Activated naive CD8-positive, alpha-beta T cell treated with anti-CD3 and anti-CD28 coated beads, Interleukin-2, amount 50 U/mL, for 24 hours (primary cell): Measurements from ENCODE around the gene SLC25A24.
"Not testable (repeated sequence)": the region's sequence is repeated elsewhere in the genome, so short reads cannot be mapped to it uniquely, and the experiment has no call there.

Experiments
- ATAC-seq: fragments of 150-1000 bp; cut with Tn5 transposase; one replicate; pipeline ENCODE4 v1.10.0; 2021
- DNase-seq: peaks from one replicate; pipeline ENCODE4 v3.0.0; 2021
- H3K27ac Mint-ChIP-seq: one replicate; pipeline ENCODE4 v1.8.0; 2021; ENCODE audit warnings: mild to moderate bottlenecking, mixed read lengths
- H3K27me3 Mint-ChIP-seq: one replicate; pipeline ENCODE4 v1.8.0; 2021; ENCODE audit warnings: mixed read lengths
- H3K36me3 Mint-ChIP-seq: one replicate; pipeline ENCODE4 v1.8.0; 2021; ENCODE audit warnings: low read depth, mixed read lengths
- H3K4me1 Mint-ChIP-seq: one replicate; pipeline ENCODE4 v1.8.0; 2021; ENCODE audit warnings: mixed read lengths
- H3K4me3 Mint-ChIP-seq: one replicate; pipeline ENCODE4 v1.8.0; 2021; ENCODE audit warnings: mild to moderate bottlenecking, moderate library complexity, mixed read lengths
- H3K9me3 Mint-ChIP-seq: one replicate; pipeline ENCODE4 v1.8.0; 2021; ENCODE audit warnings: mixed read lengths

The SLC25A24 gene

DNA sequence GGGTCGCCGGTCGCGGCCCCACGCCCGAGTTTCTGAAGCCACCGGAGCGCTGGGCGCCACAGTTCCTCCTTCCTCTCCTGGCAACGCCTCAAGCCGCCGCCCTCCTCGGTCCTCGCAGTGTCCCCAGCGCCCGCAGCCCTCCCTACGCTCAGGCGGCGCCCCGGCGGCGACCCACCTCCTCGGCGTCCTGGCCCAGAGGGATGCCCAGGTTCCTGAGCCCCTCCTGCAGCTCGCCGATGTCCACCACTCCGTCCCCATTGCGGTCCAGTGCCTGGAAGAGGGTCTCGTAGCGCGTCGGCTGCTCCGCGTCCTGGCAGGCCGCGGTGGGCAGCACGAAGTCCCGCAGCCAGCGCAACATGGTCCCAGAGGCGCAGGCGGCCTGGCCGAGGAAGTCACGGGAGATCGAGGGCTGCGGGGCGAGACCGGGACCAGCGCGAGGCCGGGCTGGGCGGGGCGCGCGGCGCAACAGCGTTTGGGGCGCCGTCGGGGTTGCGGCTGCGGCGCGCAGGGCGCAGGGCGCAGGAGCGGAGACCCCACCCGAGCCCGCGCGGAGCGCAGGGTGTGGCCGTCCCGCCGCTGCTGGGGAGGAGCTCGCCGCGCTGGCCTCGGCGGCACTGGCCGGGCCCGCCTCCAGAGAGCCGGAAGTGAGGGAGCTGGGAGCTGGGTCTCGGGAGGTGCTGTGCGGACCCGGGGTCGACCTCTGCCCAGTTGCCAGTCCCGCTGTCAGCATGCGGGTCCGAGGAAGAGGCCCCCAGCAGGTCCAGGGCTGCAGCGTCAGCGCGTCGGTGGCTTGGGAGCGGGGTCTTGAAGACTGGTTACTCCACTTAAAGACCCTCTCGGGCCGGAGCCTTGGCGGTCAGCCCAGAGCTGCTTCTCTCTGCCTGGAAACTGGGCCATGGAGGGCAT lies at the start of gene SLC25A24:
Gene SLC25A24 (minus strand): TSS at position 563 of the 906 bp plus-strand sequence. CDS start 205 bp downstream, at position 358.
- ATAC-seq (peak; percentile 99), DNase-seq (peak; percentile 78)
- H3K36me3 Mint-ChIP-seq, result peaks cover 3% of the 10 kb centered on the region
- peak within 1 kb of the TSS; percentile 85 for H3K4me3 Mint-ChIP-seq
- H3K27me3 Mint-ChIP-seq, result no peaks in the 10 kb centered on the region
- H3K4me1 Mint-ChIP-seq, result peaks cover 21% of the 10 kb centered on the region
- H3K9me3 Mint-ChIP-seq, result no peaks in the 10 kb centered on the region
- H3K27ac Mint-ChIP-seq, result peak within 1 kb of the TSS; percentile 80

DNA sequence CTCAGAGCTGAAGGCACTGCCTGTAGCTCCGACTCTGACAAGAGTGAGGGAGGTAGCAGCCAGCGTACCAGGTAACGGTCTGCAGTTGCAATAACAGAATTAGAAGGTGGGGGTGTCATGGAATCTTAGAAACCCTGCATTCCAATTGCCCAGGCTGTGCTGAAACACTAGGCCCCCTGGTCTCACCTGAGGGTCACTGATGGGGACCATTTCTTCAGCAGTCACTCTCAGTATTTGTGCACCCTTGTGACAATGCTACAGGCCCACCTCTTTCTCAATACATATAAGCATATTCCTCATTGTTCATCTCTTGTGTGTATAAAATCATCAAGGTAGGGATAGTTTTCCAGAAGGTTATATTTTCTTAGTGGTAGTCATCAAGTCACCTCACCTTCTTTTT lies 43.8 kb upstream of the SLC25A24 start, which contains the start of gene NBPF4:
Gene NBPF4 (minus strand): TSS at position 101 of the 400 bp plus-strand sequence. CDS start 315 bp downstream, outside the sequence.
- H3K36me3 Mint-ChIP-seq, ATAC-seq, H3K4me3 Mint-ChIP-seq, DNase-seq, H3K4me1 Mint-ChIP-seq, H3K9me3 Mint-ChIP-seq, H3K27ac Mint-ChIP-seq, H3K27me3 Mint-ChIP-seq: not testable (repeated sequence)

DNA sequence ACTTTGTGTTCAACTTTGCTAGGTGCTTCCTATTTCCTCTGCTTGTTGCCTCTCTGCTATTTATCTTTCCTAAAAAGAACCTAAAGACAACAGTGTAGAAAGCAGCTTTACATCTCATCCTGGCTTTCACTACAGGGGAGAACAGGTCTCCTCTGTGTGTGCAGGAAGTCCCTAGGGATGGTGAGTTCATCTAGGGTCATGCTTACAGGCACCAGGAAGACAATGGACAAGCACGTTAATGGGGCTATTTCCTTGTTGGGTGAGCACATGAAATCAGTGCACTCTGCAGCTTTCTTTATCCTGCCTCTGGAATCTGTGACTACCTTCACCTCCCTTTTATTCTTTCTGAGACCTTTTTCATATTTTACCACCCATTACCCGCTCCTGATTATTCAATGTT lies 39.3 kb upstream of the SLC25A24 start:
- not testable (repeated sequence) for ATAC-seq, H3K27ac Mint-ChIP-seq, H3K27me3 Mint-ChIP-seq, H3K4me1 Mint-ChIP-seq, H3K36me3 Mint-ChIP-seq, H3K9me3 Mint-ChIP-seq, DNase-seq, H3K4me3 Mint-ChIP-seq

DNA sequence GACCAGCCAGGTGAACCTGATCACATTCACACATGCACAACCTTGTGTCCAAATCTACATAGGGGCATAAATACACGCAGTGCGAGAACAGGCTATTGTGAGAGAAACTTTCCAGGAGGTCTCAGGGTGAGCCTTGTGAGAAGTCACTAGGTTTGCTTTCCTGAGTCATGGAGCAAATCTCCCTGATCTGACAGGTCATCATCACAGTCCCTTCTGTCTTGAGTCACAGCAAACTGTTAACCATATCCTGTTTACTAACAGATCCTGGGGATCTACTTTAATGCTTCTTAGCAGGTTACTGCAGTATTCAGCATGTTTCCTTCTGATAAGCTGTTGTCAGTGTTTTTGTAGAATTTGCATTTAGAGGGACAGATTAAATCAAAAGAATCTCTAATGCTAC lies 35.2 kb upstream of the SLC25A24 start:
- not testable (repeated sequence) for H3K27me3 Mint-ChIP-seq, DNase-seq, H3K4me1 Mint-ChIP-seq, H3K9me3 Mint-ChIP-seq, H3K27ac Mint-ChIP-seq, H3K4me3 Mint-ChIP-seq, H3K36me3 Mint-ChIP-seq
- ATAC-seq, result peak; percentile 90

DNA sequence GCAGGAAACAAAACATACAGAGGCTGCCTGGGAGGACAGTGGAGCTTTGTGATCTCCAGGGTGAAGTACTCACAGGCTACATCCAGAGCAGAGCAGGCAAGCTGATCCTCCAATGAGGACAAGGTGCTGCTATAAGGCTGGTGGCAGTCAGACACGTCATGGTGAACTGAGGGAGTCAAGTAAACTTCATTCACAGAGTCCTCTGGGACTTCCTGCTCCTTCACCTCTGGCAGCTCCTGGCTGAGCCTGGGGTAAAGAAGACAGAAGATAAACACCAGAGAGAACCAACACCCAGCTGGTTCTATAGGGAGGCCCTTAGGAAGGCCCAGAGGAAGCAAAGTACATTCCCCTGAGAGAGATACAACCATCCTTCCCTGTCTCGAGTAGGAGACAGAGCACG lies 32.0 kb upstream of the SLC25A24 start:
- H3K9me3 Mint-ChIP-seq, H3K4me3 Mint-ChIP-seq, H3K4me1 Mint-ChIP-seq, ATAC-seq, H3K27ac Mint-ChIP-seq, H3K36me3 Mint-ChIP-seq, DNase-seq, H3K27me3 Mint-ChIP-seq: not testable (repeated sequence)

DNA sequence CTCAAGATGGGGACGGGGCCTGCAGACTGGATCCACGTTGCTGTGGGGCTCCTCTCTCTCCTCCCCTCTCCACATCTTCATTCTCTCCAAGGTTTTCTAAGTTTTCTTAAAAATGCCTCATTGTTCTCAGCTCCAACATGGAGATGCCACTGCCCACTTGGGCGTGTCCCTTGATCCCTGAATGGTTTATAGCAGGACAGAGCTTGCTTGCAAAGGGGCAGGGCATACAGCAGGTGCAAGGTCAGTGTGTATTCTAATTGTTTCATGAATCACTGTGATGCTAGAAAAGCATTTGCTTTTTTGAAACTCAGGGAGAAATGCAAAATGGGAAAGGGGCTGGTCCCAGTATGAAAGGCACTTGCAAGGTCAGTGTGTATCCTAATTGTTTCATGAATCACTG lies 29.8 kb upstream of the SLC25A24 start:
- not testable (repeated sequence) for H3K27ac Mint-ChIP-seq, ATAC-seq, DNase-seq, H3K9me3 Mint-ChIP-seq, H3K4me1 Mint-ChIP-seq, H3K36me3 Mint-ChIP-seq, H3K27me3 Mint-ChIP-seq, H3K4me3 Mint-ChIP-seq

DNA sequence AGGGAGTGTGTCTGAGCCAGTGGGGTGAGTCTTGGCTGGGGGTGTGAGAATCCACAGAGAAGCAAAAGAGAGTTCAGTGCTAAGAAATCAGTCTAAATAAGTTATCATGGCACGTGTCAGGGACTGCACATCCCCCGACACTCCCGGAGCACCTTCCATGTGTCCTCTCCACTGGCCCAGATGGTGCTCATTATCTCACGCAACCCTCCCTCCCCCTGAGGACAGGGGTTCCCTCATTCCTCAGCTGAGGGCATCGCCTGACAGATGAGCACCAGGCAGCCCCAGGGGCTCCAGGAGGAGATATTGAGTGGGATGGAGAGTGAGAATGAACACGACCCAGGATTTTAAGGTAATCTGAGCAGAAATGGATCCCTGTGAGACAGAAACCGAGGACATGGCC lies 27.6 kb upstream of the SLC25A24 start:
- not testable (repeated sequence) for H3K36me3 Mint-ChIP-seq, ATAC-seq, H3K9me3 Mint-ChIP-seq, DNase-seq, H3K4me1 Mint-ChIP-seq, H3K27me3 Mint-ChIP-seq, H3K27ac Mint-ChIP-seq, H3K4me3 Mint-ChIP-seq

DNA sequence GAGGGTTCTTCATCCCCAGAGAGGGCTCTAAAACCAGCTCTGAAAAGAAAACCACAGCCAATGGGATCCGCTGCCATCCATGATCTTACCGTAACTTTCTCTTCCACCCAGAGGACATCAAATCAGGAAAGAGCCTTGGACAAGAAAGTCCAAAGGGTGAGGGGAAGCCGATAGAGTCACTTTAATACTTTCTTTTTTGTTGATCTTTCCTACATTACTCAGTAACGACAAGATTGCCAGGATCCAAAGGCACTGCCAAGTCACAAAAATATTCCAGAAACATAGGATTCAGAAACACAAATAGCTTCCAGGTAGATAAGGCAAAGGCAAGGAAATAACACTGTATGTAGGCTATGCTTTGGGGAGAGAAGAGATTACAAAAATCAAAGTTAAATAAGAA lies 26.7 kb upstream of the SLC25A24 start:
- not testable (repeated sequence) for H3K27me3 Mint-ChIP-seq

DNA sequence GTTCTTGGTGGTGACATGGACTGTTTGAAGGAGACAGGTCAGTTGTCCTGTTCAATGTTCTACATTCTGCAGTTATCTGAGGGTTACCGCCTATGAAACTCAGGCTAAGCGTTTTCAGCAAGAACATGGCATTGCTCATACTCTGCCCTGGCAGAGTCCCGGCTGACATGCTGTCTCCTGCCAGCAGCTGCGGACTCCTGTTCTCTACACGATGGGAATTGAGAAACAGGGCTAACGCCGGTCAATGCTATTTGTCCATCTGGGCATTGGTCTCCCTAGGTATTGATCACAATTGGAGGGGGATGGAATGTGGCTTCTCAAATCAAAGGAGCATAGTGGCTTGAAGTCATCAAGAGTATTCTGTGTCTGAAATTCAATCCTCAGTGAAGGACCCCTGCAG lies 23.1 kb upstream of the SLC25A24 start:
- H3K27ac Mint-ChIP-seq, DNase-seq, H3K4me1 Mint-ChIP-seq, H3K4me3 Mint-ChIP-seq, H3K36me3 Mint-ChIP-seq, H3K9me3 Mint-ChIP-seq, ATAC-seq, H3K27me3 Mint-ChIP-seq: not testable (repeated sequence)

More for the DNA sequence above, 26.7 kb upstream of the SLC25A24 start:
- not testable (repeated sequence) for H3K4me1 Mint-ChIP-seq, H3K36me3 Mint-ChIP-seq, DNase-seq, H3K4me3 Mint-ChIP-seq, H3K27ac Mint-ChIP-seq, H3K9me3 Mint-ChIP-seq, ATAC-seq

DNA sequence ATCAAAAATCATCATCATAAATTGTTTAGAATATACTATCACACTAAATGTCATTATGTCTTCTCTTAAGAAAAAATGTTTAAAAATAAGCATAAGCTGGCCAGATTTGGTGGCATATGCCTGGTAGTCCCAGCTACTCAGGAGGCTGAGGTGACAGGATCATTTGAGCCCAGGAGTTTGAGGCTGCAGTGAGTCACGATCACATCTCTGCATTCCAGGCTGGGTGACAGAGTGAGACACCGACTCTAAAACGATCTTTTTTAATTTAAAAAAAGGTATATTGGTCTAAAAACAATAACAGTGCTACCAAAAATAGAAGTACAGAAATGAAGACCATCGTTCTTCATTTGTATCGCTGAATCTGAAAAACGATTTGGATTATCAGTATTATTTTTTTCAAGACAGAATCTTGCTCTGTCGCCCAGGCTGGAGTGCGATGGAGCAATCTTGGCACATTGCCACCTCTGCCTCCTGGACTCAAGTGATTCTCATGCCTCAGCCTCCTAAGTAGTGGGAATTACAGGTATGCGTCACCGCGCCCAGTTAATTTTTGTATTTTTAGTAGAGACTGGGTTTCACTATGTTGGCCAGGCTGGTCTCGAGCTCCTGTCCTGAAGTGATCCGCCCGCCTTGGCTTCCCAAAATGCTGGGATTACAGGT lies 17.5 kb upstream of the SLC25A24 start:
- DNase-seq, H3K36me3 Mint-ChIP-seq, H3K27me3 Mint-ChIP-seq, ATAC-seq, H3K9me3 Mint-ChIP-seq: not testable (repeated sequence)
- H3K4me1 Mint-ChIP-seq, result peaks cover 16% of the 10 kb centered on the region
- H3K4me3 Mint-ChIP-seq, result peak overlapping the region; percentile 4
- peak overlapping the region; percentile 46 for H3K27ac Mint-ChIP-seq

DNA sequence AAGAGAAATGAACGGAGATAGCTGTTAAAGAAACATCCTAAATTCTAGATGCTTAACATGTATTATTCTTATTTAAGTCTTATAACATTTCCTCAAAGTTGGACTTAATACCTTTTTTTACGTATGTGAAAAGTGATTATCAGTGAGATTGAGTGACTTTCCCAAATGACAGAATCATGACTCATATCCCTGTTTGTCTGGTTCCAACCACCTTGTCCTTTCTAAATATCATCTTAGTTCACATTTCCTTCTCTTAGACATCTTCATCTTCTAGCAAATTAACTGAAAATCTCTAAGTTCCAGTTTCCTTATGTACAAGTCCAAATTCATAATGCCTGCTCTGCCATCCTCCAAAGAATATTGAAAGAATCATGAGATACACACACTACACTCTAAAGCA lies 16.9 kb upstream of the SLC25A24 start:
- DNase-seq, H3K9me3 Mint-ChIP-seq, H3K27me3 Mint-ChIP-seq, H3K36me3 Mint-ChIP-seq: not testable (repeated sequence)
- H3K4me1 Mint-ChIP-seq, result peaks cover 16% of the 10 kb centered on the region
- H3K27ac Mint-ChIP-seq, result peak overlapping the region; percentile 46
- peak; percentile 54 for ATAC-seq
- H3K4me3 Mint-ChIP-seq, result peak overlapping the region; percentile 4

DNA sequence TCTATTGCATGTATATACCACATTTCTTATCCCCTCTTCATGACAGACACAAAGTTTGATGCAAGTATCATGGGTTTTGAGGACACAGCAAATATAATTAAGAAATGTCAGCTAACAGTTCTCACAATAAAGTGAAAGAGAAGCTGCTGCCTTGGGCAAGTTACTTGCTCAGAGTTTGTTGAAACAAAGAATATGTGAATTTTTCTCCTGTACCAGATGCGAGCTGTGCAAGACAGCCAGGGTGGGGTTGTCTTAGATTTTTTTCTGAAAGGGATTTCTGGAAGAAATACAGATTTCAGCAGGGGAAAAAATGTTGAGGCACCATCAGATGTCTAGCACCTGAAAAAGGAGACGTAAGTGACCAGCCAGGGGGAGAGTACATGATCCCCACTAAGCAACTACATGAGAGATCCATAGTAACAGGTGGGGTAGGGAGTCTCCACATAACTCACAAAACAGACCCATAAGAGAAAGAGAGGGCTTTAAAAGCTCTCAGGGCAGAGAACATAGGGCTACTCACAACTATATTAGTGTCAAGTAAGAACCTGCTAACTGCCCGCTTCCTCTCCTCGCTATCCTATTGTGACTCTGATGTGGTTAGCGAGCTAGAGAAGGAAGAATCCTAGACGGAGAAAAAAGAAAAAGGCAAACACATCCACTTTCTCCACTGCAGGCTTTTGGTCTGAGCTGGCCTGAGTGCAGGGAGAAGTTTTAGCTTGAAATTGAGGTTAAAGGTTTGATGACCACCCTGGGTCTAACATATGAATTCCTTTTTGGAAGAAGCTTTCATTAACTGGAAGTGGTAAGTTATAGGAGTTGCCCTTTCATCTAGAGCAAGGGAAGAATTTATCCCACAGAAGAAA lies 16.1 kb upstream of the SLC25A24 start:
- H3K27me3 Mint-ChIP-seq, result peaks cover 12% of the 10 kb centered on the region
- H3K9me3 Mint-ChIP-seq, H3K27ac Mint-ChIP-seq, H3K4me3 Mint-ChIP-seq, DNase-seq, H3K36me3 Mint-ChIP-seq: not testable (repeated sequence)
- peaks cover 17% of the 10 kb centered on the region for H3K4me1 Mint-ChIP-seq
- ATAC-seq, result peak; percentile 36

DNA sequence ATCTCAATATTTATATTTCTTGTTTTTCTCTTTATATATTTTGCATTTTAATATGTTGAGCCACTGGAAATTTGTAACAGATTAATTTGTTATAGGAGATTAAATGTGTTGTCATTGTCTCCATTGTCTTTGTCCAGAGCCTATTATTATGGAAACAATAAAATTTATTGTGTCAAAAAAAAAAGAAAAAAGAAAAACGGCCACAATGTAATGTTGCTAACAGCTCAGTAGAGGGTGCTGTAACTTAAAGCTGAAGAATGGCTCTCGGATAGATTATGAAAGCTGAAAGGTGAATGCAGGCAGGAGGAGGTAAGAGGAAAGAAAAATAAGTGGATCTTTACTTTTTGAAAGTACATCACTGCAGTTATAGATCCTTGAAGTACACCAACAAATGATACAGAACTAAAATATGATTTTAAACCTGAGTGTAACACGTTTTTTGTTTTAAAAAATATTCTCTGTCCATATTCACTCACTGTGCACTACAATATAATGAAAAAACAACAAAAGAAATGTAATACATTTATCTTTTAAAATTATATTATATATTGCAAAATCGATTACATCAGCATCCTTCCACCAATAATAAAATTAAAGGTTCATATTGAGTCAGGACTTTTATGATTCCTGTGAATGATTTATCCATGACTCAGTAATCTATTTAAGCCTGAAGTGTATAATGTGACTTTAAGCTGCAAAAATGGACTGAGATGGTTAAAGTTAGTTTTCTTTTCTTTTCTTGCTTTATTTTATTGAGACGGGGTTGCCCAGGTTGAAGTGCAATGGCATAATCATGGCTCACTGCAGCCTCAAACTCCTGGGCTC lies 14.7 kb upstream of the SLC25A24 start:
- not testable (repeated sequence) for ATAC-seq, H3K27ac Mint-ChIP-seq, H3K36me3 Mint-ChIP-seq, H3K4me3 Mint-ChIP-seq, H3K9me3 Mint-ChIP-seq, DNase-seq
- Mint-ChIP-seq H3K27me3 (peaks cover 16% of the 10 kb centered on the region), H3K4me1 (peaks cover 20% of the 10 kb centered on the region)

DNA sequence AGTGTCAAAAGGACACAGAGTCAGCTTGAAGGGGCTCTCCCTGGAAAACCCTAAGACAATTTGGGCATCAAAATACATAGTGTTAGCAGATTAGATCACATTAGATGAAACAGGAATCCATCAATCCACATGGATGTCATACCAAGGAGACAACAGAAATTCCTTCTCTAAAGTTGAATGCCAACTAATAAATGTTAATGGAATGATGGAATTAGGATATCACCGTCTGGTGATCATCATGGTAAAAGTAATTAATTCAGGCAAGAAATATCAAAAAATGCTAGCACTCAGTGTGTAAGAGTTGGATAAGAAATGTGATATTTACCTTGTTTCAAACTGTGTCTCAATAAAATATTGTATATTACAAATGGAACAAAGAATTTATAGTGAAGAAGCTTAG lies 10.9 kb upstream of the SLC25A24 start:
- Mint-ChIP-seq H3K4me3 (no peak overlapping the region), H3K27me3 (peaks cover 25% of the 10 kb centered on the region), H3K36me3 (no peaks in the 10 kb centered on the region), H3K9me3 (no peaks in the 10 kb centered on the region), H3K4me1 (peaks cover 11% of the 10 kb centered on the region), H3K27ac (no peak overlapping the region)
- ATAC-seq (no peak), DNase-seq (no peak)
